GM21529 (cell line): ENCODE measurements around the gene LEF1.

Source experiments
- ATAC-seq: cut with Tn5 transposase; IDR thresholded peaks from one replicate; pipeline ENCODE4 v1.9.1; 2021; ENCODE audit not compliant: unreplicated experiment

The LEF1 gene

DNA sequence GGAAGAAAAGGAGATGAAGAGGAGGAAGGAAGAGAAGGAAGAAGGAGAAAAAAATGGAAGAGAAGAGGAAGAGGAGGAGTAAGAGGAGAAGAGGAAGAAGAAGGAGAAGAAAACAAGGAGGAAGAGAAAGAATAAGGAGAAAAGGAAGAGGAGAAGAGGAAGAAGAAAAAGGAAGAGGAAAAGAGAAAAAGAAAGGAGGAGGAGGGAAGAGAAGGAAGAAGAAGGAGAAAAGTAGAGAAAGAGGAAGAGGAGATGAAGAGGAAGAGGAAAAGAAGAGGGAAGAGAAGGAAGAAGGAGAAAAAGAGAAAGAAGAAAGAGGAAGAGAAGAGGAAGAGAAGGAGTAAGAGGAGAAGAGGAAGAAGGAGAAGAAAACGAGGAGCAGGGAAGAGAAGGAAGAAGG lies 11.8 kb upstream of the LEF1 start:
- ATAC-seq, result no peak

DNA sequence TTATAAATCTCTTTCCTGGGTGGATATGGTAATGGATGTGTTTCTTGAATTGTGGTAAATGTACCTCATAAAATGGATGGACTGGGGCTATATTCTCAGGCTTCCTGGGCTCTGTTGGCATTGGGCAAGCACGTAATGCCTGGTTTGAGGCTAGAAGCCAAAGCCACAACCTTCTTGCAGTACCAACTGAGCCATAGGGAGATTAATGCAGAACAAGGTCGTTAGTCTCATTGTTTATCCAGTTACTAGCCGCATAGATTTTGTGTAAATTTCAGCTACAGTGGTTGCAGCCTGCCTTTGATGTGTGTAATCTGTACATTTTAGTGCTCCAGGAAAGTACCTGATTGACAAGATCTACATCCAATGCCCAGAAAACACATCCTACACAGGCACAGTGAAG lies 7.2 kb upstream of the LEF1 start:
- ATAC-seq, result no peak

DNA sequence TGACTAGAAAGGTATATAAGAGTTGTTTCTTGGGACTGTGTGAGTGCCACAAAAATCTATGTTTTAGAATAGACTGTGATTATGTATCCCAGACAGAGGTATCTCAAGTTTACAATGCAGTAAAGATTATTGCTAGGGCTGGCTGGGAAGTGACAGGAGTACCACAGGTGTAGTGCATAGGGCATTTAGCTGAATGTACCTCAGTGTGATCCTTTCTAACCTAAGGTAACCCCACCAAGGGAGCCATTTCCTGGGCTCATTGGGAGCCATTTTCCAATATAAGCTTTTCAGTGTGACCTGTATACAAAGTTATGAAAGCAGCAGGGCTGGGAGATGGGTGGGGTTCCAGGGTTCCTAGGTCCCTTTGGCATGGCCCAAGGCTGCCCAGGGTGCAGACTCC lies 6.1 kb upstream of the LEF1 start:
- ATAC-seq, result no peak

DNA sequence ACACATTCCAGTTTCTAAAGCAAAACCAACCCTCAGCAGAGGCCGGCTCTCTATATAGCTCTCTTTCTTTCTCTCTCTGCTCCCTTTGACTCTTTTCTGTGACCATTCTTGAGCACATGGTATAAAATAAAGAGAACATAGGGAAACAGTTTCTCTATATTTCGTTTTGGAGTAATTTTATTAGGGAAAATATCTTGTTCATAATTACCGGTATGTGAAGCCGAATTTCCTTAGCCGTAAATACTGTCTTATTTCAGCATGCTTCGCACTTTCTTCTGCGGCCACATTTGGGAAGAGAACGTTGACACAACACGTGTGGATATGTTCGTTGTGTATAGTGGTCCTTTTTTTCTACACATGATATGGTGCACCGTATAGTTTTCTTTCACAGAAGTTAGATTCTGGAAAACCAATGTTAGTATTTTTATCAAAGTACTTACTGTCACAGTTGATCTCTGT lies 4.9 kb upstream of the LEF1 start:
- no peak for ATAC-seq

DNA sequence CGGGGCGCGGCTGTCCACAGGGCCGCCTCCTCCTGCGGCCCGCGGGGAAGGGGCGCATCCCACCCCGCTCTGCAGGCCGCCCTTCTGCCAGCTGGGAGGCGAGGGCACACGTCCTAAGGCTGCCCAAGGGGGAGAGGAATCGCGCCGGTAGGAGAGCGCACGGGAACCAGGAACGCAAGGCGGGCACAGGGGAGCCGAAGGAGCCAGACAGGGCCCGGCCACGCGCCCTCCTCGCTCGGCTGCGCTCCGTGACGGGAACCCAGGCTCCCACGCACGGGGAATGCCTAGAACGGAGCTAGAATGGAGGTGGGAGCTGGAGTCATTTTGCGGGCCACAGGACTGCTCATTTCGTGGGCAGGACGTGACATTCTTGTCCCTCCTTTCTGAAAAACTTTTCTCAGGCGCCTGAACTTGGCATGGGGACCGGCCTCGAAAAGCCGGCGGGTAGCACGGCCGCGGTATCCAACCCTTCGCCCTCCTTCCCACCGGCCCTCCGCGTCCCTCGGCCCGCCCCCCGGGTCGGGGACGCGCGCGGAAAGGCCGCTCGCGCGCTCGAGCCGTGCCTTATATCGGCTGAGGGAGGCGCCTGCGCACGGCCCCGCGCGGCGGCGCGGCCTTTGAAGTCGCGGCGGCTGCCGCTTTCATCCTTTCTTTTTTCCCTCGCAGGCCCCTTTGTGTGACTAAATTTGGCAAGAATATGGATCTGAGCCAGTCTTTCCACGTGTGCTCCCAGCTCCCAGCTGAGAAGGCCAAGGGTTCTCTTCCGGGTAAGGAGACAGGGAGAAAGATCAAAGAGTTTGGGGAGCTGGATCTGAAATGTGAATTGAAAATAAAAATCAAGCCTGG lies 4.2 kb upstream of the LEF1 start:
- peak; percentile 49 for ATAC-seq

DNA sequence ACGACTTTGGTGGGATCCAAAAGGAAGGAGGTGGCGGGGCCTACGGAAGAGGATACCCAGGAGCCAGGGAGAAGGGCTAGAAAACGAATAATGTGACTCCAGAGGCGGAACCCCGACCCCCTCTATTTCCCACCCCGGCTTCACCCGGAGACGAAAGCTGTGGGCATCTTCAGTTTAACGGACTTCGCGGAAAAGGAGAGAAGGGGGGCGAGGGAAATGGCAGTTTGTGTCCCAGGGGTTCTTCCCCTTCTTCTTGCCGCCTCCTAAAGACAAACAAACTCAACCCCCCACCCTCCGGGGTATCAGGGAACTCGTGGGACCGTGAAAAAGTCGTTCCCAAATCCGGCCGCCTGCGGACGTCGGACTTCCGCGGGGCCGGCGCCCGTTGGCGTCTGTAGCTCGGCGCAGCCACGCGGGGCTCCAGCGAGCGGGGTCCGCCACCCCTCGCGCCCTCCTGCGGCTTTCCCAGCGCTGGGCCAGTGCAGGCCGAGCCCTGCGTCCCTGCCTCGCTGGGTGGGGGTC lies 3.6 kb upstream of the LEF1 start:
- peak; percentile 25 for ATAC-seq

DNA sequence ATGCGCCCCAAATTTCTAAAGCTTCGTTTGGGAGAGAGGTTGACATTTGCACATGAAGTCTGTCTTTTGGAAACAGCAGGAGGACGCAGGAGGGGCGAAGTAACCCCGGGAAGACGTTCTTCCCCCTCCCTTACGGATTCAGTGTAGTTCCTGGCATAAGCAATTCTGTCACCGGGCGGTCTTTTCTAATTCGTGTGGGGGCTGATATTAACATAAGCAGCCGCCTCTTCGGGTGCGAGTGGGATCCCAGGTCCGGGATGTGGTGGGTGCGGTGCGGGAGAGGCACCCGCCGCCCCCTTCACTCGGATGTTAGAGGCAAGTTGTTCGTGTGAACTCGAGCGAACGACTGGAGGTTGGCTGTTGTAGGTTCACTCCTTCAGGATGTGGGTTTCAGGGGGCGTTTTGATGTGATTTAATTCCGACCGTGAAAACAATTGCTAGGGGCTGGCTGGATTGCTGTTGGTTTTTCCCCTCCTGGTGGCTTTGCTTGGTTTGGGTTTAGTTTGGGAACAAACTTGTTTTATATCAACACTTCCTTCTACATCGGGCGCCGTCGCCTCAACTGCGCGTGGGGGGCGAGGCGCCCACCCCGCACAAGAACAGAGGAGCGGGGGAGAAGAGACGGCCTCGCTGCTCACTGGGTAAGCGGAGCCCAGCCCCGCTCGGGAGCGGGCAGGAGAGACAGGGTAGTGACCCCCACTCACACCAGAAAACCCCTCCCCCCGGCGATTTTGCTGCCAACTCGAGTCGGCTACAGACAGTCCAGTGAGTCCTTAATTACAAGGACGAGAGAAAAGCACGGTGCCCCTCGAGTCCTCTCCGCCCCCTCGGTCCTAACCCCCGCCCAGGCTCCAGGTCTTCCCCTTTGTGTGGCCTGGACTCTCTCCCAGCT lies 2.9 kb upstream of the LEF1 start:
- ATAC-seq, result no peak

DNA sequence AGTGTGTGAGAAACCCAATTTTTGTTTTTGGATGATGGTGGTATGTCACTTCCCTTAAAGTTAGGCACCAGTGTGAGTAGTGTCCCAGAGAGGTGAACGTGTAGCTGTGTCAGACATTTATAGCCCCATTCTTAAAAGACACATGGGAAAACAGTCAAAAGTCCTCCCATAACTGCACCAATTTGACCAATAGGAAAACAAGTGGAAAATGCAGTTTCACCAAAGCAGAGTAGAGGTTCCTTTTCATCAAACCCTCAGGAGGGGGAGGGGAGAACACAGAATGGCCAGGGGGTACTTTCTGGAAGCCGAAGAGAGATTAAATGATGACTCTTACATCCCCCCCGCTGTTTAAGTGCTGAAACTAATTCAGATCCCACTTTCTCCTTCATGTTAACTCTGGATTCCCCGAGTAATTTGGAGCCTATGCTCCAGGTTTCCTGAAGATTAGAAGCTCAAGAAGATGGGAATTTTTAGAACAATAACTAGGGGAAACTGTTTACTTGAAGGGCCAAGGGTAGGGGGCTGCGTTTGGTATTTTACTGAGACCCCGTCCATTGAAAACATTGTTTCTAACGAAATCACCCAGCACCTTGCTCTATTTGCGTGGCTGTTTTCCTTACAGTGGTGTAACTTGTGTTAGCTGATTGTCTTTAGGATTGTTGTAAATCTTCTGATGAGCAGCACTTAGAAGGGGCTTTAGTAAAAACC lies 2.1 kb upstream of the LEF1 start:
- ATAC-seq, result no peak

DNA sequence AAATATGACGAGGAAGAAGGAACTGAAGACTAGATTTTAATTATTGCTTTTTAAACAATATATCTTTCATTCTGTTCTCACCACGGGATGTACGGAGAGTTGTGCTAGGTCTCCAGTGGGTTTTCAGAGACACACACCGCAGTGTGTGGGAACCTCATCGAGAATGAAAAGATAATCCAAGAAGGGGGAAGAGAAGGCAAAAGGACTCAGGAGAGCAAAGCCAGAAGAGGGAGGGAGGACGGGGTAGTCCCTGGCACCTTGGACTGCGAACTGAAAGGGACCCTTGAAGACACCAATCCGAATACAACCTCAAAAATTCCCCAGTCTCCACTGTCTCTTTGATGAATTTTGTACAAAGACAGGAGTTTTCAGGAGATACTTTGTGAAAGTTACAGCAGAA lies 932 bp upstream of the LEF1 start:
- no peak for ATAC-seq

DNA sequence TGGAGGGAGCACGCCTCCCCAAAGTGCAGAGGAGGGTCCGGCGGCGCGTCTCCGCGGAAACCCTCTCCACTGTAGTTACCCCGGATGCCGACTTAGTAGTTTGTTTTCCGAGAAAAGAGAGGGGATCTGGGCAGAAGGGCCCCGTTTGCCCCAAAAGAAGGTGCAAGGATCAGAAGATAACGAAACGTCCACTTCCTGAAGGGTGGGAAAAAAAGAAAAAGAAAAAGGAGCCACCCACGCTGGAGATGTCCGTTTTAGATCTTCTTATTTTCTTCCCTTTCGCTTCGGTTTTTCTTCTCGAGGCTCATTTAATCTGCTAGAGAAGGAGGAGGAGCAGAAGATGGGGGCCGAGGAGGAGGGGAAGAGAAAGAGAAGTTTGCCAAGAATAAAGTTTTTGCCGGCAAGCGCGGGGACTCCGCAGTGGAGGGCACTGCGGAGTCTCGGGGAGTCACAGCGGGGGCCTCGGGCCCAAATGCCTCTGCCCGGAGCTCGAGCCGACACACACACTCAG lies 517 bp downstream of the LEF1 start:
- ATAC-seq, result no peak

DNA sequence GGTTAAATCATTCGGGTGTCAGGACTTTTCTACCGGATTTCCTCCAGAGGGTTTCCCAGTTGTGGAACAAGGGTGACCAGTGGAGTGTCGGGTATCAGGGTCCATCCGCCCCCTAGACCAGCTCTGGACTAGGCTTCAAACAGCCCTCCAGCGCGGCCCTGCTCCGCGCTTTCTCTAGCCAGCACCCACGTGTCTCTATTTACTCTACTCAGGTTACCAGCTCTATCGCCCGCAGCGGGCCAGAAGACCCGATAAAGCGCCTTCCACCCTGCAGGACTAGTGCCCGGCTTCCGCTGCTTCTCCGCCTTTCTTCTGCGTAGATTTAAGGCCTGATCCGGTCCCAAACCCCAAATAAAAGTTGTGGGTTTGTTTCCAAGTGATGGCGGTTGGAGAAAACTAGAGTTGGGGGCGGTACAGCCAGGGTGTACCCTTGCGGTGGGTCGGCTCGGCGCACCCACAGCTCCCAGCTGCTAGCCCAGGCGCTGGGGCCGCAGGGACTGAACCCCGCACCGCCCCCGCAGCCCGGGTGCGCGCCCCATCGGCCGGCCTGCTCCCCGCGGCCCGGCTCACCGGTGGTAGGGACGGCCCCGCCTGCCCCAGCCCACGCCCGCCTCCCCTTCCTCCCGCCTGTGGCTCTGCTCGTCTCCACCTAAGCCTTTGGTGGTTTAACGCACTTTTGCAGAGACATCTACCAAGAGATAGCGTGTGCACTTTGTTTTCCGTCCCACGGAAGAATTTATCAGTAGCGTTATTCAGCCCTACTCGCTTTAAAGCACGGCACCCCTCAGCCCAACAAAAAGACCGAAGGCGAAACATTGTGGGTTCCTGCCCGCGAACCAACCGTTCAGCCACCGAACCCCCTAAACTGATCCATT lies 2.1 kb downstream of the LEF1 start:
- peak; percentile 34 for ATAC-seq

DNA sequence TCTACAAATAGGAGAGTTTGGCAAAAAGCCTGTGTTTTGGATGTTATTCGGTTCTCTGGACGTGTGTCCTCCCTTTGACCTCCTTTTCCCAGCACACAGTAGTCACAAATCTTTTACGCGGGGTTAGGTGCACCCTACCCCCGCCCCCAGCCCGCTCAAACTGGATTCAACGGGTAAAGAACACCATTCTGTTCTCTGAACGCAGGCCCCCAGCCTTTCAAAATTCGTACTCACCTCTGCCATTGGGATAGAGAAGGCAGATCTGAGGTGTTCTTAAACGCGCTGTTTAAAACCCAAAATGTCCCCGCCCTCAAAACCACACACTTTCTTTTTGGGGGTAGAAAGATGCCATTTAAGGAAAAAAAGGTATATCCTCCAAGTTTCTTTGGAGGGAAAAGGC lies 2.7 kb downstream of the LEF1 start:
- ATAC-seq, result no peak

DNA sequence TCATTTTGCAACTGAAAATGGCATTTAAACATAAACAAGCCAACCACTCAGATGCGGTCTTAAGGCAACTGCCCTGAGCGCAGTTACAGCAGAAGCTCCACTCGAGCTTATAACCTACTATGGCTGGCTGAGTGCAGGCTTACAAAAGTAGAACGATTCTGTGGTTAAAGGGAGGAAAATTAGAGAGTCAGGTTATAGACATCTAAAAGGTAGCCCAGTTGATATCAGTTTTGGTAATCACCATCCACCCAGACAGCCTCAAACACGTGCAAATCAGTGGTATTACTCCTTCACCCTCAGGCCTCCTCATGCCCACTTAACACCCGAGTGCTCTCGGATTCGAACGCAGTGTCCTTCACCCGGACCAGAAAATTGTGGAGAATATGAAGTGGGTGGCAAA lies 3.1 kb downstream of the LEF1 start:
- ATAC-seq, result no peak

DNA sequence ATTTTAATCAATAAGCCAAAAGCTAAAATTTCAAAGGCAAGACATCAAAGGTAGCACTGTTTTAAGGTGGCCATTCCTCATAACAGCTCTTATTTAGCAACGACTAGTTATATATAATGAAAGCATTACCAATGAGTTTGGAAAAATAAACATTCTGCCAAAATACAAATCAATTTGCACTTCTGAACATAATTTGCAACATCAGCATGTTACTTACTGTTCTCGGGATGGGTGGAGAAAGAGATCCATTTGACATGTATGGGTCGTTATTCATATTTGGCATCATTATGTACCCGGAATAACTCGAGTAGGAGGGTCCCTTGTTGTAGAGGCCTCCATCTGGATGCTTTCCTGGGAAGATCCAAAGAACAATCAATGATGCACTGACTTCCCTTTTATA lies 5.4 kb downstream of the LEF1 start:
- ATAC-seq, result no peak

DNA sequence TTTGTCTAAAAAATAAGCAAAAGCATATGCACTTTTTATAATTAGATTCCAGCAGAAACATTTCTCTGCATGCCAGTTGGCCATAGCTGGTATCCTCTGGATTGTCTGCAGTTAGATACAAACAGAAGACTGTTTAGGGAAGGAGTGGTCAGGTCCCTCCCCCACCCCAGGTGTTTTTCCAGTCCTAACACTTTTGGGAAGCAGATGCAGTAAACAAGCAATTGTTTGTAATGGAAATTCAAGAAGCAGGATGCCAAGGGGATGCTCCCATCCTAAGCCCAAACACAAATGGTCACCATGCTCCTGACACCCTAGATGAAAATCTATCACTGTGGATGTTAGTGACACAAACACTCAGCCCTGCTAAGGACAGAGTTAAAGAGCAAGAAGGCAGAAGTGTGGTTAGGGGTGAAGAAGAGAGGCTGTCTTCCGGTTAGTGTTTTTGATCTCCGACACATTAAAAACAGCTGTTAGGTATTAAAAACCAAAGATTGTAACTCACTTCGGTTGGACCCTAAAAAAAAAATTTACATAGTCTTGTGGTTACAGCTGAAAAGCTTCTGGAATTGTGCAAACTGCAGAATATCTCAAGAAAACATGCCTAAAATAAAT lies 7.9 kb downstream of the LEF1 start:
- no peak for ATAC-seq

DNA sequence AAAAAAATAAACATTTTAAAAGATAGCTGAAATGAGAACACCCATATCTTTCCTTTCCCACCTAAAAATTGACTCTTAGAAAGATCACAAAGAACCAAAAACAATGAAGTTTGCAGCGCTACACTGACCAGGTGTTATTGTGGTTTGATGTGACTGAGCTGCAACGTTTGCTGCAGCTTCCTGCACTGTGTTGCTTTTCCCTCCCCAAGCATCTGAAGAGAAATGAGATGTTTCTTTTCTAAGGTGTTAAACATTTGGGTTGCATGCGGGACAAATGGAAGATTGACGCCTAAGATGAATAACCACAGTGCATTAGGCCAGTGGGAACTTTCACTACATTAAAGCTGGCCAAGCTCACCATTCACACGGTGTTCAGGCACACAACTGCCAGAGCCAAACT lies 8.9 kb downstream of the LEF1 start:
- ATAC-seq, result no peak

DNA sequence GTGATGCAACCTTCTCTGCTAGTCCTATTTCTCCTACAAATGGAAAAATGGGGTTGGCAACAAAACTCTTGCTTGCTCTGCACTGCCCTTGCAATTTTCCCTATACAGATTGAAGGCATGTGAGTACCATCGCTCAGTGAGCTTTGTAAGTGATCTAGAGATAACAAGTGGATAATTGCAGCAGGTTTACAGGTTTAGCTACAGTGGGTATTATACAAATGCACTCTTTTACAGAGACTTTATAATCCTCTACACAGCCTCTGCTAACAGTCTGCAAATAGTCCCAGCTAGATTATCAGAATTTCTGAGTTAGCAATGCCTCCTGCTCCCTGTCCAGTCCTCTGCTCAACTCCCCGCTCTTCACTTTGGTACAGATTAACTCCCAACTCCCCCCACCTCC lies 11.1 kb downstream of the LEF1 start:
- no peak for ATAC-seq

DNA sequence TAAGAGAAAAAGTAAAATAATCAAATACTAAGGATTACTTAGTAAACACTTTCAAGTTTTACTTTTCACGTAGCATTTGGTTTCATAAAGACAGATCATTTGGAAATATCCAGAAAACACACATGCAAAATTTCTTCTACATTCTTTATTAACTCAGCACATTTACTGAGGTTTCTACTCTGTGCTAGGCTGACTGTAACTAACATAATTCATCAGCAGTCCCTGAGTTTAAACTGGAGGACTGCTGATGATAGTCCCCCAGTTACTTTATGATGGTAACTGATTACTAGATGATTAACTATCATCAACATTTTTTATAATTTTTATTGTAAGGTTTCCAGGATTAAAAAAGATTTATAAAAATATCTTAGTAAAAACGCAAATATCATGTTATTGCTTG lies 12.3 kb downstream of the LEF1 start:
- no peak for ATAC-seq

DNA sequence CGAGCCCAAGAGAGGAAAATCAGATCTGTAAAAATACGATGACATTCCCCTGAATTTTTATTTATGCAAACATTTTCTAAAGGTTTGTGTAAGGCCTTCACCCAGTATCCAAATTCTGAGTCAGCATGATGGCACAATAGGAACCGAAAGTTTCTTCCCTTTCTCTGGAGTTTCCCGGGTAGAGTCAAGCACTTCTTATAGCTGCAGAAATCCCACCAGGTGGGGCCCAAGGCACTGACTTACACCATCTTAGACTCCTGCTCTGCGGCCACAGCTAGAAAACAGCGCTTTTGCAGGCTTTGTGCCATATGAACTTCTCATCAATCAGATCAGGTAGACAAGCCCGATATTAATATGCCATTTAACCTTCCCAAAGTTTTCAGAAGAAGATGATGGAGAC lies 13.4 kb downstream of the LEF1 start:
- ATAC-seq, result peak; percentile 60

DNA sequence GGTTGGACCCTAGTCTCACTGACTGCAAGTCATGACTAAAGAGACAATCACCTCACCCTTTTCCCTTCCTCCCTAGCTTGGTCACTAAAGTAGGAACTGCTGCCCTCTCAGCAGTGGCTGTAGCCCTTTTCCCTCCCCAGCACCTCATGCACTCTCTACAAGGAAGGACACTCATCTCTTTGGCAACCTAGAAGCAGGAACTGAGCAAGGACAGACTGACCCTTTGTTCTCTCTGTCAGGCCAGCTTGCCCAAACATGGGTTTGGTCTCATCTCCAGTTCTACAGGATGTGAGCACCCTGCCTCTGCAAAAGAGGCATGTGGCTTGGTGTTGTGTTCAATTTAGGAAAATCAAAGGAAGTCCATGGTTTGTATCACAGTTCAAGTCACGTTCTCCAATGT lies 15.8 kb downstream of the LEF1 start:
- ATAC-seq, result no peak
